Panc1 (cell line): Measurements from ENCODE around the gene TCHP. TPM values are rescaled to one million over a fixed set of nuclear protein-coding genes. Genes with fewer than 3 reads are reported as not detected.

Source experiments
- ATAC-seq: fragments of 200-7000 bp; cut with Tn5 transposase; 2 replicates; pipeline ENCODE4 v1.9.1; 2020; ENCODE audit warnings: mild to moderate bottlenecking, moderate library complexity
- BruUV-seq: library from RNA; stranded (reverse); fragments of 400-500 nt; replicated peaks from 2 replicates; lab custom pipeline; 2021; lab: Mats Ljungman, UMichigan
- CTCF ChIA-PET: fragments of 300-600 bp; sonication (Branson Sonifier 250); formaldehyde crosslinking; loops from one replicate; lab custom pipeline; 2022; ENCODE audit warnings: antibody characterized with exemption; lab: Charles Lee
- POLR2A ChIA-PET: fragments of 300-600 bp; sonication (Branson Sonifier 250); formaldehyde crosslinking; loops from one replicate; lab custom pipeline; 2022; ENCODE audit warnings: antibody characterized with exemption; lab: Charles Lee
- DNase-seq: peaks from one replicate; pipeline ENCODE4 v3.0.0-alpha.2; 2010; ENCODE audit warnings: low read depth, low spot score
- H3K27ac ChIP-seq: 2 replicates; pipeline ENCODE4 v1.5.1; 2011; ENCODE audit warnings: mild to moderate bottlenecking, low read length, inconsistent platforms
- H3K27me3 ChIP-seq: fragments of 200-500 bp; sonication (Bioruptor generic); 2 replicates; pipeline ENCODE4 v1.6.0; 2014; ENCODE audit warnings: low read length, inconsistent platforms; ENCODE audit not compliant: control insufficient read depth, insufficient read depth
- H3K36me3 ChIP-seq: fragments of 200-500 bp; sonication (Bioruptor generic); 2 replicates; pipeline ENCODE4 v1.5.1; 2014; ENCODE audit warnings: inconsistent platforms, mild to moderate bottlenecking, low read length, moderate library complexity; ENCODE audit not compliant: control insufficient read depth, insufficient read depth
- H3K4me1 ChIP-seq: 2 replicates; pipeline ENCODE4 v1.5.1; 2011; ENCODE audit warnings: inconsistent platforms, mild to moderate bottlenecking, low read length, moderate library complexity; ENCODE audit not compliant: control insufficient read depth, insufficient read depth
- H3K4me3 ChIP-seq, 2 experiments: 2 replicates each; pipeline ENCODE4 v1.5.1; 2011 to 2012; ENCODE audit warnings: low read depth in 2 of 2, low read length in 2 of 2, mild to moderate bottlenecking in 2 of 2, inconsistent platforms in 1 of 2, moderate library complexity in 1 of 2
- H3K9me3 ChIP-seq: fragments of 200-500 bp; sonication (Bioruptor generic); 2 replicates; pipeline ENCODE4 v1.5.1; 2014; ENCODE audit warnings: low read depth, mild to moderate bottlenecking, inconsistent platforms, low read length, moderate library complexity; ENCODE audit not compliant: control insufficient read depth, insufficient read depth
- POLR2AphosphoS5 ChIP-seq: IDR thresholded peaks from 2 replicates; pipeline ENCODE4 v1.6.1; 2012; ENCODE audit warnings: mild to moderate bottlenecking, low read depth, low read length, moderate library complexity
- SIN3A ChIP-seq: IDR thresholded peaks from 2 replicates; pipeline ENCODE4 v1.6.1; 2012; ENCODE audit warnings: low read depth, mild to moderate bottlenecking, low read length, moderate library complexity, borderline replicate concordance; ENCODE audit not compliant: insufficient read depth
- TCF7L2 ChIP-seq: IDR thresholded peaks from 2 replicates; pipeline ENCODE4 v1.6.1; 2011; ENCODE audit warnings: mild to moderate bottlenecking, low read depth, low read length, inconsistent platforms
- in situ Hi-C: cut with HindIII; loops from 2 replicates; pipeline ENCODE4 v1.10.0; 2016; ENCODE audit warnings: low sequenced_read_pairs, low pct_unique_long_range_greater_than_20kb
- intact Hi-C: fragments of 100-400 bp; cut with micrococcal nuclease; formaldehyde crosslinking; loops from one replicate; pipeline ENCODE4 v1.10.0; 2022; ENCODE audit not compliant: unreplicated experiment
- total RNA-seq: library from RNA; stranded (reverse); gene quantifications from one replicate; pipeline ENCODE4 v1.2.1, GENCODE V29; 2021; ENCODE audit not compliant: unreplicated experiment
- TF ChIP-seq, protein P1 (sequence below), 2 experiments: IDR thresholded peaks; 2 replicates each; pipeline ENCODE4 v1.6.1; 2011 to 2012; ENCODE audit warnings: low read depth in 2 of 2, control low read depth in 1 of 2, low read length in 1 of 2, mild to moderate bottlenecking in 1 of 2, moderate library complexity in 1 of 2; ENCODE audit not compliant: insufficient read depth in 1 of 2
- TF ChIP-seq, protein P2 (sequence below): fragments of 450-650 bp; IDR thresholded peaks from 2 replicates; pipeline ENCODE4 v1.5.1; 2017; ENCODE audit warnings: mild to moderate bottlenecking

The TCHP gene
- total RNA-seq, 1 experiment from 2014 or later, result 25.0 TPM

DNA sequence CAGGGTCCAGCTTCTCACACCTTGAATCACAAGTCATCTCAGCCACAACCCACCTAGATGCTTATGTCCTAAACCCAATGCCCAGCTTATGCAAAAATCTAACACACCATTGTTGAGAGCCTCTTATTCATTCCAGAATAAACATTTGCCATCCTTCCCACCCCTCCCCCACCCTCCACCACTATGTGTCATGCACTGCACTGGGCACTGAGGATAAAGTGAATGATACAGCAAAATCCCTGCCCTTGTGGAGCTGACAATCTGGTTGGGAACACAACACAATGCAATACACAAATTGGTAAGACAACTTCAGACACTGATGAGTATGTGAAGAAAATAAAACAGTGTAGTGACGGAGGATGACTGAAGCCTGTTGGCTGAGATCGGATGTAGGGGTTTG is 18.3 kb upstream of the TCHP start:
- no peak for DNase-seq
- H3K9me3 ChIP-seq, result no peaks in the 10 kb centered on the region
- H3K4me3 ChIP-seq, result no peak overlapping the region
- intact Hi-C loops, result no loop called here
- ChIA-PET CTCF (interaction anchor here (0.6 kb wide), 1 partner anchor 170 kb away, joined by 3 read pairs; no protein-coding TSS in a partner anchor), POLR2A (interaction anchor here (1.0 kb wide), 1 partner anchor 82 kb away, joined by 3 read pairs; no protein-coding TSS in a partner anchor)
- H3K27ac ChIP-seq, result no peak overlapping the region
- H3K27me3 ChIP-seq, result no peaks in the 10 kb centered on the region
- no peaks in the 10 kb centered on the region for H3K36me3 ChIP-seq
- peaks cover 14% of the 10 kb centered on the region for H3K4me1 ChIP-seq
- BruUV-seq, result no TSS peak
- no peak for ATAC-seq
- in situ Hi-C loops, result no loop called here
- TF ChIP-seq, protein P1, sequence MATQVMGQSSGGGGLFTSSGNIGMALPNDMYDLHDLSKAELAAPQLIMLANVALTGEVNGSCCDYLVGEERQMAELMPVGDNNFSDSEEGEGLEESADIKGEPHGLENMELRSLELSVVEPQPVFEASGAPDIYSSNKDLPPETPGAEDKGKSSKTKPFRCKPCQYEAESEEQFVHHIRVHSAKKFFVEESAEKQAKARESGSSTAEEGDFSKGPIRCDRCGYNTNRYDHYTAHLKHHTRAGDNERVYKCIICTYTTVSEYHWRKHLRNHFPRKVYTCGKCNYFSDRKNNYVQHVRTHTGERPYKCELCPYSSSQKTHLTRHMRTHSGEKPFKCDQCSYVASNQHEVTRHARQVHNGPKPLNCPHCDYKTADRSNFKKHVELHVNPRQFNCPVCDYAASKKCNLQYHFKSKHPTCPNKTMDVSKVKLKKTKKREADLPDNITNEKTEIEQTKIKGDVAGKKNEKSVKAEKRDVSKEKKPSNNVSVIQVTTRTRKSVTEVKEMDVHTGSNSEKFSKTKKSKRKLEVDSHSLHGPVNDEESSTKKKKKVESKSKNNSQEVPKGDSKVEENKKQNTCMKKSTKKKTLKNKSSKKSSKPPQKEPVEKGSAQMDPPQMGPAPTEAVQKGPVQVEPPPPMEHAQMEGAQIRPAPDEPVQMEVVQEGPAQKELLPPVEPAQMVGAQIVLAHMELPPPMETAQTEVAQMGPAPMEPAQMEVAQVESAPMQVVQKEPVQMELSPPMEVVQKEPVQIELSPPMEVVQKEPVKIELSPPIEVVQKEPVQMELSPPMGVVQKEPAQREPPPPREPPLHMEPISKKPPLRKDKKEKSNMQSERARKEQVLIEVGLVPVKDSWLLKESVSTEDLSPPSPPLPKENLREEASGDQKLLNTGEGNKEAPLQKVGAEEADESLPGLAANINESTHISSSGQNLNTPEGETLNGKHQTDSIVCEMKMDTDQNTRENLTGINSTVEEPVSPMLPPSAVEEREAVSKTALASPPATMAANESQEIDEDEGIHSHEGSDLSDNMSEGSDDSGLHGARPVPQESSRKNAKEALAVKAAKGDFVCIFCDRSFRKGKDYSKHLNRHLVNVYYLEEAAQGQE (IDR thresholded peaks at IDR 0.05; ENCODE audit: insufficient read depth in 1 of 2, low read depth in 2 of 2, low read length in 1 of 2), result no peak
- TF ChIP-seq, protein P2, sequence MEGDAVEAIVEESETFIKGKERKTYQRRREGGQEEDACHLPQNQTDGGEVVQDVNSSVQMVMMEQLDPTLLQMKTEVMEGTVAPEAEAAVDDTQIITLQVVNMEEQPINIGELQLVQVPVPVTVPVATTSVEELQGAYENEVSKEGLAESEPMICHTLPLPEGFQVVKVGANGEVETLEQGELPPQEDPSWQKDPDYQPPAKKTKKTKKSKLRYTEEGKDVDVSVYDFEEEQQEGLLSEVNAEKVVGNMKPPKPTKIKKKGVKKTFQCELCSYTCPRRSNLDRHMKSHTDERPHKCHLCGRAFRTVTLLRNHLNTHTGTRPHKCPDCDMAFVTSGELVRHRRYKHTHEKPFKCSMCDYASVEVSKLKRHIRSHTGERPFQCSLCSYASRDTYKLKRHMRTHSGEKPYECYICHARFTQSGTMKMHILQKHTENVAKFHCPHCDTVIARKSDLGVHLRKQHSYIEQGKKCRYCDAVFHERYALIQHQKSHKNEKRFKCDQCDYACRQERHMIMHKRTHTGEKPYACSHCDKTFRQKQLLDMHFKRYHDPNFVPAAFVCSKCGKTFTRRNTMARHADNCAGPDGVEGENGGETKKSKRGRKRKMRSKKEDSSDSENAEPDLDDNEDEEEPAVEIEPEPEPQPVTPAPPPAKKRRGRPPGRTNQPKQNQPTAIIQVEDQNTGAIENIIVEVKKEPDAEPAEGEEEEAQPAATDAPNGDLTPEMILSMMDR, result no peak
- TF ChIP-seq POLR2AphosphoS5 (no peak), TCF7L2 (no peak), SIN3A (no peak)

DNA sequence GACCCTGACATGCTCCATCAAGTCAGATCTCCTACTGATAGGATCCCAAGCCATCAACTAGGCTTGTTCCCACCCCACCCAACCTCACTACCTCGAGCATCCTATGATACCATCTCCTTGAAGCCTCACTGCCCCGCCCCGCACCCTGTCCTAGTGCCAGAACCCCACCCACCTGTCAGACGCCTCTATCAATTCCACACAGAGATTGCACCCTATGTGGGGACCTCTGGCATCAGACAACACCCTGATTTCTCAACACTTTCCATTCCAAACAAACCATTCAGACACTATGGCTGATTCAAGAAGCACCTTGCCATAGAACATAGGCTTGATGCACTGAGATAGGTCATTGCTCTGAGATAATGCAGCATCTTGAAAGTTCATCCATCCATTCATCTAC is 16.6 kb upstream of the TCHP start:
- H3K4me1 ChIP-seq, result peaks cover 5% of the 10 kb centered on the region
- no peaks in the 10 kb centered on the region for H3K36me3 ChIP-seq
- H3K9me3 ChIP-seq, result no peaks in the 10 kb centered on the region
- no peak for DNase-seq
- H3K4me3 ChIP-seq, result no peak overlapping the region
- intact Hi-C loops (no loop called here), in situ Hi-C loops (no loop called here)
- H3K27me3 ChIP-seq, result no peaks in the 10 kb centered on the region
- CTCF ChIA-PET, result no interaction called here
- TF ChIP-seq, protein P1 (IDR thresholded peaks at IDR 0.05; ENCODE audit: insufficient read depth in 1 of 2, low read depth in 2 of 2, low read length in 1 of 2), result no peak
- TF ChIP-seq TCF7L2 (no peak), SIN3A (no peak), POLR2AphosphoS5 (no peak)
- TF ChIP-seq, protein P2, result no peak
- POLR2A ChIA-PET, result no interaction called here
- no peak for ATAC-seq
- H3K27ac ChIP-seq, result no peak overlapping the region
- BruUV-seq, result no TSS peak
